ENCODE data around the gene SEC14L2. TPM values are rescaled to one million over a fixed set of nuclear protein-coding genes. Genes with fewer than 3 reads are reported as not detected.

SEC14L2 gene
- total RNA-seq, 1 experiment from 2014 or later = 31.3 TPM

DNA sequence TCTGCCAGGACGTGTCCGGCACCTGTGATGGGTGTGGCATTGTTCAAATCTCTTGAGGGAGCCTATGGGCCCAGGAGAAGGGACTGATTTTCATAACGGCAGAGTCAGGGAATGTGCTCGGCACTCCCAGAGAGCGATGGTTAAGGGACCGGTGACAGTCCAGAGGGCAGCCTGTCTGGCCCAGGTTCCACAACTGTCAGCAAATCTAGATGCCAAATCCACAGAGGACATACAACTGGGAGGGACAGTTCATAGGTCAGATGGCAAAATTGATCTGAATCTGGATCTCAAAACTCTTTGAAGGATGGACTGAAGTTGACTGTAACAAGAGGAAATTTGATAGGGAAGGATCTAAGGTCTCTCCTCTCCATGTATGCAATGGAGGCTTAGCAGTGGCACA lies 7.5 kb downstream of the SEC14L2 start:
- no peak for DNase-seq (ENCODE audit: low read depth)

DNA sequence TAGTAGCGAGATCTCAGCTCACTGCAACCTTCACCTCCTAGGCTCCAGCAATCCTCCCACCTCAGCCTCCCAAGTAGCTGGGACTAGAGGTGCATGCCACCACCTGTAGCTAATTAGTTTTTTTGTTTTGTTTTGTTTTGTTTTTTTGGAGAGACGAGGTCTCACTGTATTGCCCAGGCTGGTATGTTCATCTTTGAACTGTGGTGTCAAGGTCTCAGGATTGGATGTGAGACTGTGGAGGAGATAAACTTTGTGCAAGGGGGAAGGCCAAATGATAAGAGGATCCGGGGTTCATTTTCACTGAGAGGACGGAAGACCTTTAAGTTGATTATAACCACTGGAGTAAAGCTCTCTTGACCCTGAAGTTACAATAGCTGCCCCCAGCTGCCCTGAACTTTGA lies 8.9 kb downstream of the SEC14L2 start:
- DNase-seq (ENCODE audit: low read depth) = no peak

DNA sequence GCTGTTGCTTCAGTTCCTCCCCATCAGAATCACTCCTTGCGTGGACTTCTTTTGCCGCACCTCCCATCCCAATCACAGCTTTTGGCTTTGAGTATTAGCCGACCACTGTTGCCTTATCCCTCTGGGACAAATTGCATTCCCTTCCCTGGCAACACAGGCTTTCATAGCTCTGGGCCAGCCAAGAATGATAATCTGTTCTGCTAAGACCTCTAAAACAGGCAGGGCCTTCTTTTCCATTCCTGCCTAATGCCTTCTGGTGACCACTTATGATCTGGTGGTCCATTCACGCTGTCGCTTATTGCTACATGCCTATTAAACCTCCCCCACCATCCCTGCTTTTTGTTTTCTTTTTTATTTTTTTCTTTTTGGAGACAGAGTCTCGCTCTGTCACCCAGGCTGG lies 9.6 kb downstream of the SEC14L2 start:
- no peak for DNase-seq (ENCODE audit: low read depth)

DNA sequence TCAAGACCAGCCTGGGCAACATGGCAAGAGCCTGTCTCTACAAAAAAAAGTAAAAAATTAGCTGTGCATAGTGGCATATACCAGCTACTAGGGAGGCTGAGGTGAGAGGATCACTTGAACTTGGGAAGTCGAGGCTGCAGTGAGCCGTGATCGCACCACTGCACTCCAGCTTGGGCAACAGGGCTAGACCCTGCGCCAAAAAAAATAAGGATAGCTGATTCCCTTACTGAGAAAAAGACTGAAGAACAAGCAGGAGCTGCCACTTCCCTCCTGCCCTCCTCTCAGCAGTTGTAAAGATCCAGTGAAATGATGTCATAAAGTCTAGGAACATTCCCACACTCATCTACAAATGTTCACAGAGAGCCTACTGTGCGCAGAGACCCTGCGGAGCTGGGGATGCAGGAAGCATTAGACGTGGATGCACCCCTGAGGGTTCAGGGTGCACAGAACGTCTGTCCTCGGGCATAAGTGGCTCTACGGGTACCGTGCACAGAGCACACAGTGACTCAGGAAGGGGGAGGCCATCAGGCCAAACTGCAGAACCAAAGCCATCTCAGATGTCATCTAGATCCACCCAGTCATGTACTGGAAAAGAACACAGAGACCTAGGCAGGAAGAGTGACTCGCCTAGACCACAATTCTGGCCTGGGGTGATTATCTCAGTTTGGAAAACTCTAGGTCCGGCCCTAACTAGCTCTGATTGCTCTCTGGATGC lies 11.7 kb downstream of the SEC14L2 start:
- peak; percentile 94 for DNase-seq (ENCODE audit: low read depth)

DNA sequence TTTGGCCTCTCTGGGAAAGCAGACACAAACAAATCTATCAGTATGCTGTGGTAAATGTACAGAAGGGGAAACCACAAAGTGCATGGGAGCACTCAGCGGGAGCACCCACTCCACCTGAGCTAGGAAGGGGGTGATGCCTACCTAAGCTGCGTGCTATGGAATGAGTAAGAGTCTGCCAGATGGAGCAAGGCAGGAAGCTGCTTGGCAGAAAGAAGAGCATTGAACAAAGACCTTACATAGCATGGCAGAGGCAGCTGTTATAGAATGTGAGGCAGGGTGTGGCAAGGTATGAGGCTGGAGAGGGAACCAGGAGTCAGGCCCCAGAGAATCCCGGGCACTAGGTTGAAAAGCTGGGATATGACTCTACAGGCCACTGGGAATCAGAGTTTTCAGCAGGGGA lies 15.0 kb downstream of the SEC14L2 start:
- no peak for DNase-seq (ENCODE audit: low read depth)

DNA sequence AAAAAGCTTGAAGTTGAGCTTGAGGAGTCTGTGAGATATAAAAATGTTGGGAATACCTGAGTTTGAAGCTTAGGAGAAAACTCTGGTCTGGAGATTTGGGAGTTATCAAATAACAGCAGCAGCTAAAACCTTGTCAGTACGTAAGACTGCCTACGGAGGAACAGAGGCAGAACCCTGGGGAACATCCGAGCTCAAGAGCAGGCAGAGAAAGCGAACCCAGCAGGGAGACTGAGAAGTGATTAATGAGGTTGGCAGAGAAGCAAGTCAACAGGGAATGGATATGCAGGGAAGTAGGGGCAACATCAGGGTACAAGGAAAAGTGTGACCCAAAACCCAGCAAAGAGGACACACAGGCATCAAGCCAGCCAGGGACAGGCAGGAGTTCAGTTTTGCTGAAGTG lies 16.2 kb downstream of the SEC14L2 start:
- DNase-seq (ENCODE audit: low read depth) = no peak

DNA sequence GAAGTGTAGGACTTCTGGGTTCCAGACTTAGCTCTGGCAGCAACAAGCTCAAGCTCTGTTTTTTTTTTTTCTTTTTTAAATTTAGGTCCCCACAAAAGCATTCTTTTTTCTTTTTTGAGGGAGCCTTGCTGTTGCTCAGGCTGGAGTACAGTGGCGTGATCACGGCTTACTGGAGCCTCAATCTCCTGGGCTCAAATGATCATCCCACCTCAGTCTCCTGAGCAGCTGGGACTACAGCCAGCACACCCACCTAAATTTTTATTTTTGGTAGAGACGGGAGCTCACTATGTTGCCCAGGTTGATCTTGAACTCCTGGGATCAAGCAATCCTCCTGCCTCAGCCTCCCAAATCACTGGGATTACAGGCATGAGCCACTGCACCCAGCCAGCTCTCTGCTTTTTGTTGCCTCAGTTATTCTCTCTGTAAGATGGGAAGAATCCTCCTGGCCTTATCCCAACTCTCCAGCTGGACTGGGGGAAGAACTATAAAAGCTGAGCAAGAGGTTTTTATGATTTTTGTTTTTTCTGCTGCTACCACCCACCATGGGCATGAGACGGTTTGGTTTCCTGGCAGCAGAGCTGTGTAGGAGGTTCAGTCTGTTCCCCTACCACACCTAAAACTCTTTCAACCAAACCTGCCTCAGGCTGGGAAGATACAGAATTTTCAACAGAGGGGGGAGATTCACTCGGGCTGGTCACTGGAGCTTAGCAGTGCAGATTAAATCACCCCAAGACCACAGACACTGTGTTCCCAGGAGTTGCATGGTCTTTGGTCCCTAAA lies 17.1 kb downstream of the SEC14L2 start:
- no peak for DNase-seq (ENCODE audit: low read depth)

DNA sequence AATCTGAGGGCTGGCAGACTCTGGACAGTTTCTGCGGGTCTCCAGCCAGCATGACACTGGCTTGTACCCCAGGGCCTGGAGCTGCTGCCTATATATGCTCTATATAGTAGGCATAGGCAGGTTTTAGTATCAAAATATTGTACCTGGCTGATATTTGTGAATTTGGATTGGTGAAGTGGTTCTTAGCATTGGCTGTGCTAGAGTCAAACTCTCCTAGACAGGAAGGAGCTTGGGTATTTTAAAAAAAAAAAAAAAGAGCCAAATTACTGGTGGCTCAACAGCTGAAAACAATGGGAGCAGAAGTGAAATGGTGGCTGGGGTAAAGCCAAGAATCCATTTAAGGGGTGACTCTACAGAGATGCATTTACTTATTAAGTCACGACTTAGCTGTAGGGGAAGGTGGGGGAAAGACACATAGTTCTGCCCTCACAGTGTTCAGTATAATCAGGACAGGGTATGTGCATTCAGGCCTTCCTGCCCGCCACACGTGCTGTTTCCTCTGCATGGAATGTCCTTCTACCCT lies 17.8 kb downstream of the SEC14L2 start:
- no peak for DNase-seq (ENCODE audit: low read depth)

DNA sequence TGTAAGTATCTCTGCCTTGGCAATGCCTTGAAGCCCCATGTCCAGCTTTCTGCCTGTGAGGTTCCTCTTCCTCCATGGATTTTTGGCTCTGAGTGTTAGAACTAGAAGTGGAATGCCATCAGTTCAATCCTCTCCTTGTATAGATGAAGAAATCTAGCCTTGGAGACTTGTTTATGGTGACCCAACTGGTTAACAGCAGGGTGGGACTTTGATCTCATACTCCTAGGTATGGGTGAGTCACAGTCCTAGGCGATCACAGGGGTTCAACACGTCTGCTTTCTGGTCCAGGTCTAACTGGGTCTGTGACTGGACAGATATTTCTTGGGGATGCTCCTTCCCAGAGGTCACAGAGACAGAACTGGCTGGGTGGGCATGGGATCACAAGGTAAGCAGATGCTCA lies 19.6 kb downstream of the SEC14L2 start:
- DNase-seq (ENCODE audit: low read depth) = no peak

DNA sequence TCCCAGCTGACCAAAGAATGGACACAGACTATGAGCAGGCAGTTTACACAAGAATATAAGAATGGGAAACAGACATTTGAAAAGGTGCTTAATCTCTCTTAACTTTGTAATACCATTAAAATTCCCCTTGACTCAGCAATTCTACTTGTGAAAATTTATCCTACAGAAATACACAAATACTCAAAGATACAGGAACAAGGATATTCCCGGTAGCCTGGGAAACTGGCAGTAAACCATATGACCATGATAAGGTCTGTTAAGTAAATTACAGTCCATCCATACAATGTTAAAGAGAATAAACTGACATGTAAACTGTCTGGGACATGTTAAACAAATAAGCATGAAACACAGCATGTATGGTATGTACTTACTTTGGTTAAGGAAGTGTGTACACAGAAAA lies 20.0 kb downstream of the SEC14L2 start:
- no peak for DNase-seq (ENCODE audit: low read depth)

DNA sequence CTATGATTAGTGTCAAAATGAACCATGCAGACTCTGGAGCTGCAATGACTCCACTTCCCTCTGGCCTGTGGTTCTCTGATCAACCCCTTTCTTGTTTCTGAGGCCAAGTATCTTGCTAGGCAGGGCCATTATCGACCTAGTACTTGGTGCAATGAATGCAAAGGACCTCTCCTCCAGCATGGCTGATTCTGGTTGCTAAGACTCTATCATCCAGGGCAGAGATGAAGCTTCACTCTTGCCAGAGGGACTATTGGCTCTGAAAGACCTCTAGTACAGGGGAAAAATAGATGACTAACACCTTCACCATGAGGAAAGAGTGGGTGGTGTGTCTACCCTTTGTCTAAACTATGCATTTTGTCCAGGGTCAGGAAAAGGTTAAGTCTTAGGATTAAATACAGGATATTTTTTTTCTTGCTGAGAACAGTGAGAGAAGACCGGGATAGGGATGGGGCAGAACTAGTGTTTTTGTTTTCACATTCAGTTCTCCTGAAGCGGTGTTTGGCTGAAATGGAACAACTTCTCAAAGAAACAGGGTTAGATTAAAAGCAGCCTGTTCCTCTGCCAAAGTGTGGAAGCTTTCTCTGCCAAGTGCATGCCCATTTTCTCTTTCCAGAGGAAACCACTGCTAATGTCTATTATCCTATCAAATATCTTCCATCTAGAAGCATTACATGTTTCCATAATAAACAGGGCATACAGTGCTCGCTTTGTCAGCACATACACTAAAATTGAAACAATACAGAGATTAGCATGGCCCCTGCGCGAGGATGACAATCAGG lies 23.7 kb downstream of the SEC14L2 start:
- peak; percentile 88 for DNase-seq (ENCODE audit: low read depth)

DNA sequence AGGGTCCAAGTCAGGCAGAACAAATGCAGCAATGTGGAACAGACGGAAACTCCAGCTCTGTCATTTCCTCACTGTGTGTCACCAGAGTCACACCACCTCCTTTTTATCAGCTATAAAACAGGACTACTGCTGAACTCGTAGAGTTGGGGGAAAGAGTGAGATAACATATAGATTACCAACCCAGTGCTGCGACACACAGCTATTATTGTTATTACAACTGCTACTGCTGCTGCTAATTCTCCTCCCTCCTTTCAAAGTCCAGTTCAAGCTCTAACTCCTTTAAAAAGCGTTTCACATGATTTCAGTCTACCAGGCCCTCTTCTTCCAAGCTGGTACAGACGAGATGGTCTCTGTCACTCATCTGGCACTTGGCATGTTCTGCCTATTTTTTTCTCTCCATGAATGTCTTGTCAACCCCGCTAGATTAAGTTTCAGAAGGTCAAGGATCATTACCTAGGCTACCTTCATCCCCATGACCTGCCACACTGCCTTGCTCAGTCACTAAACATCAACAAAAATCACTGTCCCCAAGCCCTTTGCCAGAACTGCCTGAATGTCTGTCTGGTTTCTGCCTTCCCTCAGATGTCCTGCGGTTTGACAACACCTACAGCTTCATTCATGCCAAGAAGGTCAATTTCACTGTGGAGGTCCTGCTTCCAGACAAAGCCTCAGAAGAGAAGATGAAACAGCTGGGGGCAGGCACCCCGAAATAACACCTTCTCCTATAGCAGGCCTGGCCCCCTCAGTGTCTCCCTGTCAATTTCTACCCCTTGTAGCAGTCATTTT lies 25.1 kb downstream of the SEC14L2 start:
- DNase-seq (ENCODE audit: low read depth) = peak; percentile 33

DNA sequence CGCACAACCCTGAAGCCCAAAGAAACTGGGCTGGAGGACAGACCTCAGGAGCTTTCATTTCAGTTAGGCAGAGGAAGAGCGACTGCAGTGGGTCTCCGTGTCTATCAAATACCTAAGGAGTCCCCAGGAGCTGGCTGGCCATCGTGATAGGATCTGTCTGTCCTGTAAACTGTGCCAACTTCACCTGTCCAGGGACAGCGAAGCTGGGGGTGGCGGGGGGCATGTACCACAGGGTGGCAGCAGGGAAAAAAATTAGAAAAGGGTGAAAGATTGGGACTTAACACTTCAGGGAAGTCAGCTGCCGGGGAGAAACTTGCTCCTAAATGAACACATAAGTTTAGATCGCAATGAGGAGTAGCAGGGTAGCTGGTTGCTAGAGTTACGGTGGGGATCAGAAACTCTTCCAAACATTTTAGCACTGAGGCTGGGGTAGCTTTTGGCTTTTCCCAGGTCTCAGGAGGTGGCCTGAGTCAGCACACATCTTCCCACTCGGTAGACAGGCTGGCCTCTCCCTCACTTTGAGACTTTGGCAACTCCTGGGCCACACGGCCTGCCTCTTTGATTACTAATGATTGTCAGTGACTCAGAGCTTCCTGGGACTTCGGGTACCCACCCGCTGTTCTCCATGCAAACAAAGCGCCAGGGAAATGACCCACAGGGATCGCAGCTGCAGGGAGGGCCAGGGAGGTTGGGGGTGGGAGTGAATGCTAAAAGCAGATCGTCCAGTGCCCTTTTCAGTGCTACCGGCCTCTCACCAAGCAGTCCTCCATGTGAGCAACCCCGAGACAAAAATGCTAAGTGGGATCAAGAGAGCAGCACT lies 25.9 kb downstream of the SEC14L2 start:
- peak; percentile 97 for DNase-seq (ENCODE audit: low read depth)

DNA sequence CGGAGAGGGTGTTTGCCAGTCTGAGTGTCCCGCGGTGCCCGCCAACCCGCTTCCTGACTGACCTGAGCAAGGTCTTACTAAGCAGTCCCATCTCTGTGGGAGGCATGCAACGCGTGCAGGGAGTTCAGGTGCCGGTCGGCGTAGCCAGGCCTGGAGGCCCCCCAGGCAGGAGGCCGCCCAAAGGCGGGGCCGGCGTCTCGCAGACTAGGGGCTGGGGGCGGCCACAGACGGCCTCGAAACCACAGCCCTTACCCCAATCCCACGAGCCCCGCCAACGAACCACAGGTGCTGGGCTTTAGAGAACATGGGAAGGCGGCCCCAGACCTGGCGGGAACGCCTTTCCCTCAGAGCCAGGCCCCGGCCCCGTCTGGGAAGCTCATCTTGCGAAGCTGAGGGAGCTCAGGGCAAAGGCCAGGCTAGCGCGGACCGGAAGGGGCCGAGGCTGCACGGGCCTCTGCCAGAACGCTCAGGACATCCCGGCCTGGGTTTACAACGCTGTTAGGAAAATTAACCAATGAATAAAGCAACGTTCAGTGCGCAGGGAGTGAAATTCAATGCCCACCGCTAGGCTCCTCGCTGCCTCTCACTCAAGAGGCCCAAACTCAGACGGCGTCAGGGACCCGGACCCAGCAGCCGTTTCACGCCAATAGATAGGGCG lies 26.6 kb downstream of the SEC14L2 start:
- DNase-seq (ENCODE audit: low read depth) = peak; percentile 86

DNA sequence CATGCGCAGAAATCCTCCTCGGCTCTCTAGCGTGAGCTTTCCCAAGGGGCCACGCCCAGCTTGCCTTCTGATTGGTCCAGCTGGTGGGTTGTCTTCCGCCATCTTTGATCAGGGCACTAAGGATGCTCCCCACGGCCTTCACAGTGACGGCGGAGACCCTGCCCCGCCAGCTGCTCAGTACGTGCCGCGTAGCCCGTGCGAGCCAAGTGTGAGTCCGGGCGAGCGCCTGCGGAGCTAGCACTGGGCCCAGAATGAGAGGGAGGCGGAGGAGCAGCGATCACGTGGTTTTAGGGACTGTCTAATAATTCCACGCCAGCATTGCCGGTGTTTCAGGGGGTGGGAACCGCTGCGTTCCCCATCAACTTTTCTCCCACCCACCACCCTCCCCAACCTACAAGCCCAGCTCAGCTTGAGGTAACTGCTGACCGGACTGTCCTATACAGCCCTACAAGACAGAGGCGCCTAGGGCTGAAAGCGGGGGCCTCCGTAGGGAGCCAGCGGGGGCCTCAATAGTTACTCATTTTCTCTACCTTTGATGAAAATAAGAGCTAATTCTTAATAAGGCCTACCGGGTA lies 27.2 kb downstream of the SEC14L2 start:
- peak; percentile 98 for DNase-seq (ENCODE audit: low read depth)

DNA sequence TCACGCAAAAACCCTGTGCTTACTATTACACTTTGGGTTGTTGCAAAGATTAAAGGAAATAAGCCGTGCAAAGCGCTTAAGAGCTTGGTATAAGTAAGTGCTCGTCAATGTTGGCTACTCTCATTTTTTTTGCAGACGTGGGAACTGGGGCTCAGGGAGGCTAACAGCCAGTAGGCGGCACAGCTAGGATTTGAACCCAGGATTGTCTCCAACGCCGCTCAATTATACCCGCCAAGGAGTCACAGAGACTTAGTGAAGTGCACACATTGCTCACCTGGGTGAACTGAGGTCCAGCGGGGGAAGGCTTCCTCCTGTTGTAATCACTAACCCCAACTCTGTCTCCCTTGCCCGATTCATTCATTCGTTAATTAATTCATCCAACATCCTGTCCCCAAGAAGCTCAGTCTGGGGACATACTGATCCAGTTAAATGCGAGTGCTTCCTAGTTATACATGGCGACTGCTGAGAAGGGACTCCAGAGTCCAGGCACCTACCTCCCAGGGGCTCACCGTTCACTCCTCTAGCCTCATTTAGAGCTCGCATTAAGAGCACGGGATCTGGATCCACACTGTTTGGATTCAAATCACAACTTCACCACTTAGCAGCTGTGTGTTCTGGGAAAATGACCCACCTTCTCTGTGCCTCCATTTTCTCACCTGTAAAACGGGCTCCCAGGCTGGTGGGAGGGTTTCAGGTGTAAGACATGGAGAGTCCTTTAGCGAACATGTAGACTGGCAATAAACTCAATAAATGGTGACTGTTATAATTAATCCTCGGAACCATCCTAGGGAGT lies 27.9 kb downstream of the SEC14L2 start:
- peak; percentile 32 for DNase-seq (ENCODE audit: low read depth)

DNA sequence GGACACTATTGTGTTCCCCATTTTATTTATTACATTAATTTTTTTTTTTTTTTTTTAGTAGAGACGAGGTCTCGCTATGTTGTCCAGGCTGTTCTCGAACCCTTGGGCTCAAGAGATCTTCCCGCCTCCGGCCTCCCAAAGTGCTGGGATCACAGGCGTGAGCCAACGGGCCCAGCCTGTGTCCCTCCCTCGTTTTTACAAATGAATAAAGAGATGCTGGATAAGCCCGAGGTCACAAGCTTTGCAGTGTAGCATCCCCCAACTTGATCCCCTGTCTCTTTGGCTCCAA lies 28.5 kb downstream of the SEC14L2 start:
- DNase-seq (ENCODE audit: low read depth) = no peak

DNA sequence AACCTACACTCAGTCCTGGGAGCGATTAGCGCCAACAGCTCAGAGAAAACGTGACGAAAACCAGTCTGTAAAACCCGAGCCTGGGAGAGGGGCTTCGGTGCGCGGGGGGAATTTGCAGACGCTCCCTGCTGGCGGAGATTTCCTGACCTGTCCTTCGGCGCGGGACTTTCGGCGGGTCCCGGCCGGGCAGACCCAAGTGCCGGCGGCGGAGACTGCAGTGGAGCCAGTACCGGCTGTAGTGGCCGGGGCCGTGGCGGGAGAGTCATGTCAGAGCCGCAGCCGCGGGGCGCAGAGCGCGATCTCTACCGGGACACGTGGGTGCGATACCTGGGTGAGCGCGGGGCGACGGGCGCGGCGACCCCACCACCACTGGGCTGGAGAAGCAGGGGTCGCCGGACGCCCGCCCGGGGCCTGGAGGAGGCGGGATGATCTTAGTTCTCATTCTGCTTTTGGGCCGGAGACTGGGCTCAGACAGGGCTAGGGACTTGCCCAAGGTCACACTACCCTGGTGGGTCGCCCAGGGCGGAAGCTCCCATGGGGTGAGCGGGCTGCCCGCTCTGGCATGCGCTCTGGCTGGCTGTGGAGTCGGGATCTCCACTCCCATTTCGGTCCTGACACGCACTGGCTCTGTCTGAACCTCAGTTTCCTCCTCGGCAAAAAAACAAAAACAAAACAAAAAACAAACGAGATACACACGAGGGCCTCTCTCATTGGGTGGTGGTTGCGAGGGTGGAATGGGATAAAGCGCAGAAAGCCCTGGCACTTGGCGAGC lies 29.0 kb downstream of the SEC14L2 start, which contains the start of gene MTFP1:
Gene MTFP1, plus strand, starts transcription at position 153 of the 772 bp plus-strand sequence. Its CDS starts 112 bp downstream, at position 265.
- peak; percentile 60 for DNase-seq (ENCODE audit: low read depth)

All from M059J (cell line).